ENCODE results near the gene FEV. TPM values are rescaled to one million over a fixed set of nuclear protein-coding genes. Genes with fewer than 3 reads are reported as not detected.

The FEV gene
- total RNA-seq, 1 donor from 2014 or later, result not detected

DNA sequence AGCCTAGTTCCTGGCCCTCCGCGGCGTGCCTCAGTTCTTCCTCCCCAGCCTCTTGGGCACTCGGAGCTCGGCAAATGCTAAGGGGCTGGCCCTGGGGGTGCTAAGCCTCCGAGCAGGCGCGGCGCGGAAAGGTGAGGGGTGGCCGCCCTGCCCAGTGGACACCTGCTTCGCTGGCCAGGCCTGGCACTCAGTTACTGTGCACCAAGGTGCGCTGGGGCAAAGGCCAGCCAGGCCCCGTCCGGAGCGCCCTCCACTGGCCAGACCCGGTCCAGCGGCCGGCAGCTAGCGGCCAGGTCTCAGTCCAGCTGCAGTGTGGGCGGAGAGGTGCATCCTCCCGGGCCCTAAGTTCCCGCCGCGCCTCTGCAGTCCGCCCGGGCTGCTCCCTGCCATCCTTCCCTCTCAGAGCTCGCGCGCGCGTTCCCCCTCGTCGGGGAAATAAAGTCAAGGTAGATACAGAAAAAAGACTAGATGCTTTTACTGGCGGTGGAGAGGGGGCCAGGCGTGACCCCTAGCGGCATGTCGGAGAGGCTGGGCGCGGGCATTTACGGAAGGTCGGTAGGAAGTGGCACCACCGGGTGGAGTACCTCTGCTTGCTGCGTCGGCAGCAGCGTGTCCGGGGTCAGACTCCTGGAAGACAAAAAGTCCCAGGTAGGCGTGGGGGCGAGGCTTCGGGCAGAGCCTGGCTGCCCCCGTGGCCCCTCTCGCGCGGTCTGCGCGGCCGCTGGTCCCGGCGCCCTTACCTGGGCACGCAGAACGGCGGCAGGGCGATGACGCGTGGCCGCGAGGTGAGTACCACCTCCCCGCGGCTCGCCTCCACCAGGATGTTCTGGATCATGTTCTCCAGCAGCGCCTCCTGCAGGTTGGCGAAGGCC is 17.6 kb upstream of the FEV start:
- Histone ChIP-seq H3K9me3 (no peaks in the 10 kb centered on the region), H3K27ac (no peak overlapping the region), H3K27me3 (peaks cover 23% of the 10 kb centered on the region), H3K4me1 (peaks cover 11 to 15% of the 10 kb centered on the region in 2 donors), H3K36me3 (no peaks in the 10 kb centered on the region), H3K4me3 (peak overlapping the region; percentile 2 to 7)
- TF ChIP-seq, protein P1, sequence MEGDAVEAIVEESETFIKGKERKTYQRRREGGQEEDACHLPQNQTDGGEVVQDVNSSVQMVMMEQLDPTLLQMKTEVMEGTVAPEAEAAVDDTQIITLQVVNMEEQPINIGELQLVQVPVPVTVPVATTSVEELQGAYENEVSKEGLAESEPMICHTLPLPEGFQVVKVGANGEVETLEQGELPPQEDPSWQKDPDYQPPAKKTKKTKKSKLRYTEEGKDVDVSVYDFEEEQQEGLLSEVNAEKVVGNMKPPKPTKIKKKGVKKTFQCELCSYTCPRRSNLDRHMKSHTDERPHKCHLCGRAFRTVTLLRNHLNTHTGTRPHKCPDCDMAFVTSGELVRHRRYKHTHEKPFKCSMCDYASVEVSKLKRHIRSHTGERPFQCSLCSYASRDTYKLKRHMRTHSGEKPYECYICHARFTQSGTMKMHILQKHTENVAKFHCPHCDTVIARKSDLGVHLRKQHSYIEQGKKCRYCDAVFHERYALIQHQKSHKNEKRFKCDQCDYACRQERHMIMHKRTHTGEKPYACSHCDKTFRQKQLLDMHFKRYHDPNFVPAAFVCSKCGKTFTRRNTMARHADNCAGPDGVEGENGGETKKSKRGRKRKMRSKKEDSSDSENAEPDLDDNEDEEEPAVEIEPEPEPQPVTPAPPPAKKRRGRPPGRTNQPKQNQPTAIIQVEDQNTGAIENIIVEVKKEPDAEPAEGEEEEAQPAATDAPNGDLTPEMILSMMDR (IDR thresholded peaks at IDR 0.05), result peak; percentile 7 to 35 (median 18)
- intact Hi-C loops (cut with DNase I), result no loop called here
- DNase-seq (ENCODE audit: low spot score in 2 of 2), result no peak

DNA sequence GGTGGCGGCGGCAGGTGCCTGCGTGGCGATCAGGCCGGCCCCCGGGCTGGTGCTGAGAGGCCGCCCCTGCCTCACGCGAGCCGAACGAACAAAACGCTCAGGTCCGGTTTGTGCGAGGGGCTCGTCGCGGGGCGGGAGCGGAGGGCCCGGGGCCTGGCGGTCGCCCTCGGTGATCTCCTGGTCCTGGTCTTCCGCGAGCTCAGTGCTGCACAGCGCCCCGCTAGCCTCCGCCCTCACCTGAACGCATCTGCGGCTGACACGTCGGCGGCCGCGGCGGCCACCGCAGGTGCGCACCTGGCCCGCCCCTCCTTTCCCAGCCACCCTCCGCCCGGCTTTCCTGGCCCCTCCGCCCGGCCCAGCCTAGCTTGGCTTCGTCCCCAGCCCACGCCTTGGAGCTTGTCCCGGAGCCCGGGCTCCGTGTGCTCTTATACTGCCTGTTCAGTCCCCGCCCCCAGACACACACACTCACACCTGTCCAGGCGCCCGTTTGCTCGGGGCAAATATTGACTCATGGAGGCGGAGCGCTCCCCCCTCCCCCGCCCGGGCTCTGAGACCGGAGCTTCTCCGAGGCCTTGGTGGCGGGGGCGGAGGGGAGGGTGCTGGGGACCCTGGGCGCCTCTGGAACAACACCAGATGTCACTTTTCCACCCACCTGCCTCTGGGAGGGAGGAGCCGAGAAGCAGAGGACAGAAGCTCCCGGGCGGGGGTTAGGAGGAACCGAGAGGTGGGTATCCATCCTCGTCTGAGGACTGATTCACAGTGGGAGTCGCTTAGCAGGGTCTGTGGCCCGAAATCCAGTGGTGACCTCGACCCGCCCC is 16.8 kb upstream of the FEV start:
- peaks cover 23% of the 10 kb centered on the region for H3K27me3 ChIP-seq
- no peak for DNase-seq (ENCODE audit: low spot score in 2 of 2)
- peaks cover 11 to 15% of the 10 kb centered on the region in 2 donors for H3K4me1 ChIP-seq
- no peaks in the 10 kb centered on the region for H3K9me3 ChIP-seq
- H3K27ac ChIP-seq, result no peak overlapping the region
- H3K4me3 ChIP-seq, result peak overlapping the region; percentile 2 to 37
- intact Hi-C loops (cut with DNase I), result no loop called here
- TF ChIP-seq, protein P1 (IDR thresholded peaks at IDR 0.05), result no peak
- H3K36me3 ChIP-seq, result no peaks in the 10 kb centered on the region

DNA sequence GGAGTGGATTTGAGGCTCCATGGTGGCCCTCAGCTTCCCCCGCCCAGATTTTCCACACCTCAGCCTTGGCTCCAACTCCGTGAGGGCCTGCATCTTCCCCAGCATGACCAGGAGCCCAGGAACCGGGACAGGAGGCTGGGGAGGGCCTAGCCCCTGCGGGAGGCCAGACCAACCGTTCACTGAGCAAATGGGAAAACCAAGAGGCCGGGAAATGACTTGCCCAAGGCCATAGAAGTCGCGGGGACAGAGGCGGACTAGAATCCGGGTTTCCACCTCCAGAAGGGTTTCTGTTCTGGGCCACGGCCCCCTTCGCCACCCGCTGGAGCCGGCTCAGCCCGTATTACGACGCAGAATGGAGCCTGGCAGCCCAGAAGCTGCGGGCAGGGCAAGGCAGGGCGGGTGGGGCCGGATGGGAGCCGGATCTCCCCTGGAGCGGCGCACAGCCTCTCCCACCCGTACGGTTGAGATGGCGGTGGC is 16.2 kb upstream of the FEV start:
- no peak overlapping the region for H3K27ac ChIP-seq
- peaks cover 23% of the 10 kb centered on the region for H3K27me3 ChIP-seq
- no peaks in the 10 kb centered on the region for H3K9me3 ChIP-seq
- no peak for DNase-seq (ENCODE audit: low spot score in 2 of 2)
- H3K4me1 ChIP-seq, result peaks cover 11 to 17% of the 10 kb centered on the region in 2 donors
- peak overlapping the region in 1 of 2 donors; percentile 2 for H3K4me3 ChIP-seq
- intact Hi-C loops (cut with DNase I), result no loop called here
- H3K36me3 ChIP-seq, result no peaks in the 10 kb centered on the region
- TF ChIP-seq, protein P1 (IDR thresholded peaks at IDR 0.05), result no peak

DNA sequence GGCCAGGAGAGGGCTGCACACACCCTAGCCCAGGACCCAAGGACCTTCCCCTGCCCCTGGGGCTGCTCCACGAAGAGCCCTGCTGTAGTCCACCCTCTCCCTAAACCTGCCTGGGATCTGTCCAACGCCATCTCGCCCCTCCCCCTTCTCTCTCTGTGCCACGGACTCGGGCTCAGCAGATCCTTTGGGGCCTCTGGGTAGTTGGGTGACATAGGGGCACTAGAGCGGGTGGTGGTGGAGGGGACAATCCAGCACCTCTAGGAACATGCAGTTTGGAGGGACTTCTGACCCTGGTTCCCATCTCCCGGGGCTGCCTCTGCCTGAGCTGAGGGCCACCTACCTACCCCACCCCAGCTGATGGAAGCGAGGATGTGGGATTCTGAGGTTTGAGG is 15.6 kb upstream of the FEV start:
- peaks cover 11 to 23% of the 10 kb centered on the region in 2 donors for H3K4me1 ChIP-seq
- no peak overlapping the region for H3K4me3 ChIP-seq
- peaks cover 25% of the 10 kb centered on the region for H3K27me3 ChIP-seq
- H3K36me3 ChIP-seq, result no peaks in the 10 kb centered on the region
- TF ChIP-seq, protein P1 (IDR thresholded peaks at IDR 0.05), result no peak
- no peaks in the 10 kb centered on the region for H3K9me3 ChIP-seq
- no peak for DNase-seq (ENCODE audit: low spot score in 2 of 2)
- intact Hi-C loops (cut with DNase I), result no loop called here
- no peak overlapping the region for H3K27ac ChIP-seq

DNA sequence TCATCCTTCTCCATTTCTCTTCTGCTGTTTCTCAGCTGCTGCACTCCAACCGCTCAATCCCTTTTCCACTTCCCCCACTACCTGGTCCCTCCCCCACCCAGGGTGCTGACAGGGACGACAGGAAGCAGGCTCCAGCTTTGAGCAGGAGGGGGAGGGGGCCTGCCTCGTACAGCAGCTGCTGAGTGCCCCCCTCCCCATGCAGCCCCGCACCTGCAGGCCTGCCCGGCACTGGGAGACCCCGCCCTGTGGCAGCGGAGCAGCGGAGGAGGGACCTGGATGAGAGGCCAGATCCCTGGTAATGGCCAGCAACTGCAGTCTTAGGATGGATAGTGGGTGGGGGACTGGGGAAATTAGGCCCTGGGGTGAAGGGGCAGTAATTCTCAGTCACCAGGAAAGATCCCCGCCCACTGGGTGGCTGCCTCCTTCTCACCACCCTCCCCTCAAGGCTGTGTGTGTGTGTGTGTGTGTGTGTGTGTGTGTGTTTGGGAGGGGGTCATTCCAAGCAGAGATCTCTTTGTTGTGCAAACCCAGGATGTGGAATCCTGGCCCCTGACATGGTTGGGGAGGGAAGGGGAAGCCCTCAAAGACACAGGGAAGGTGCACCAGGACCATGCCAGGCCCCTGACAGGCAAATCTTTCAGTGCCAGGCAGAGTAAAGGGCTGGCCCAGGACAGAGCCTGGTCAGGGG is 15.0 kb upstream of the FEV start:
- Histone ChIP-seq H3K36me3 (no peaks in the 10 kb centered on the region), H3K9me3 (no peaks in the 10 kb centered on the region), H3K4me1 (peaks cover 11 to 25% of the 10 kb centered on the region in 2 donors), H3K4me3 (no peak overlapping the region), H3K27me3 (peaks cover 29% of the 10 kb centered on the region), H3K27ac (no peak overlapping the region)
- TF ChIP-seq, protein P1 (IDR thresholded peaks at IDR 0.05), result no peak
- DNase-seq (ENCODE audit: low spot score in 2 of 2), result no peak
- intact Hi-C loops (cut with DNase I), result no loop called here

All from ascending aorta (tissue), 2 donors.